Activated CD4-positive, alpha-beta T cell treated with anti-CD3 and anti-CD28 coated beads for 1 hour (primary cell): ENCODE data around the gene TMBIM1.

ENCODE experiments used
- DNase-seq: peaks from one replicate; pipeline ENCODE4 v3.0.0-alpha.2; 2020

The TMBIM1 gene, protein sequence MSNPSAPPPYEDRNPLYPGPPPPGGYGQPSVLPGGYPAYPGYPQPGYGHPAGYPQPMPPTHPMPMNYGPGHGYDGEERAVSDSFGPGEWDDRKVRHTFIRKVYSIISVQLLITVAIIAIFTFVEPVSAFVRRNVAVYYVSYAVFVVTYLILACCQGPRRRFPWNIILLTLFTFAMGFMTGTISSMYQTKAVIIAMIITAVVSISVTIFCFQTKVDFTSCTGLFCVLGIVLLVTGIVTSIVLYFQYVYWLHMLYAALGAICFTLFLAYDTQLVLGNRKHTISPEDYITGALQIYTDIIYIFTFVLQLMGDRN

DNA sequence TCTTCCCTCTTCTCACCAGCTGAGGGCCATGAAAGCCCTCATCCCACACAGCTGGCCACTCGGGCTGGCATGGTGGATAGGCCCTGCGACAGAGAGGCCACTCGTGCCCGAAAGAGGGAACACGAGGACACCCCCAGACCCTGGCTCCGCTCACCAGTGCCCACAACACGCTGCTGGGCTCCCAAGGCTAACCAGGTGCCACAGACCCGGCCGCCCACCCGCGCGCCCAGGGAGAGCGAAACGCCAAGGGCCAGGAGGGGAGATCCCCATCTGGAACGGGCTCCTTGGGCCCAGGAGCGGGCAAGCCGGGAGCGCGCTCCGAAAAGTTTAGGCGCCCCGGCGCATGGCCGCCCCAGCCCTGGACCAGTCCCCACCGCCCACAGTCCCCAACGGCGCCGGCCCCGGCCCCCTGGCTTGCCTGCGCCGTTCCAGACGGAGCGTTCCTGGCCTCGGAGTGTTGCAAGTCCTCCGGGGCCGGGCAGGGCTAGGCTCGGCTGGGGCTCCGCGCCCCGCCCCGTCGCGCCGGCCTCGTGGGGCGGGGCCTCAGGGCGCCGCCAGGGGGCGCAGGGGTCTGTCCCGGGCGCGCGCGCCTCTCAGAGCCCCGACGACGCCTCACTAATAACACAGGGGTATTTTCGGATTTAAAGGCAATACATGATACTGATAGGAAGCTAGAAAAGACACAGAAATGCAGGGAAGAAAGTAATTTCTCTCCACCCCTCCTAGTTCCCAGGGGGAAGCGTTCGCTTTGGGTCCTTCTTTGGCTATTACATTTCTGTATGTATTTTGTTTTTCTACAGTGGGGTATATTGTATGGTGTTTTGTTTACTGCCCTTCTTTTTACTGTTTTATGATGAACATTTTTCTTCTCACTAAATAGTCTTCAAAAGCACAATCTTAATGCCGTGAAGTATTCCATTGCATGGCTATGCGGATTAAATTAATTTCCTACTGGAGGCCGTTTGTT, at the start of gene TMBIM1:
Gene TMBIM1 (minus strand): TSS at position 456 of the 967 bp plus-strand sequence. CDS start 10,362 bp downstream, outside the sequence.
- peak; percentile 74 for DNase-seq

DNA sequence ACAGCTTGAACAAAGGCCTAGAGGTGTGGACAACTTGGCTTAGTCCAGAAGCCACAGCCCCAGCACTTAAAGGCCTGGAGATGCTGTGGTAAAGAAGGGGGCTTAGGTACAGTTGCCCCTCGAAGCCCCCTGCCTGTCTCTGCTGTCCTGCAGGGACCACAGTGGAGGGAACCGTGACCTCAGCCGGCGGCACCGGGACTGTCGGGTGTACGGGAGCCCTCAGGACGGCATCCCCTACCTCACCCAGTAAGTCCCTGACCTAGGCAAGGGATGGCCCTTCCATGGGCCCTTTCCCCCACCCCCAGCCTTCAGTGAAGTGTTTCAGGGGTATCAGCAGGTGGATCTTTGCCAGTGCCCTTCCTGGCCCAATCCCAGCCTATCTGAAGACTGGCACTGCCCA, 49.1 kb upstream of the TMBIM1 start:
- no peak for DNase-seq

DNA sequence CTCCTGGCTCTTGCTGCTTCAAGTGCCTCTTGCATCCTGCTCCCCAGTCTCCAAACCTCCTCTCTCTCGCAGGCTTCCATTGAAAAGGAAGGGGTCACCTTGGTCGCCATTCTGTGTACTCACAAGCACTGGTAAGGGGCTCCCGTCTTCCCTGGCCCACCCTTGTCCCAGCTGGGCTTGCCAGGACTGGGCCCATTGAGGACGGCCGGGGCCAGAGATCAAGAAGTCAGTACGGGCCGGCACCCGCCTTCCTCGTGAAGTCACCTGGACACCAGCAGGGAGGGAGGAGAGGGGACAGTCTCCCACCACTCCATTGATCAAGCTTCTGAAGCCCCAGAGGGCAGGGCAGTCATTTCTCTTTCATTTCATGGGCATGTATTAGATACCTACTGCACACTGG, 48.4 kb upstream of the TMBIM1 start:
- no peak for DNase-seq

DNA sequence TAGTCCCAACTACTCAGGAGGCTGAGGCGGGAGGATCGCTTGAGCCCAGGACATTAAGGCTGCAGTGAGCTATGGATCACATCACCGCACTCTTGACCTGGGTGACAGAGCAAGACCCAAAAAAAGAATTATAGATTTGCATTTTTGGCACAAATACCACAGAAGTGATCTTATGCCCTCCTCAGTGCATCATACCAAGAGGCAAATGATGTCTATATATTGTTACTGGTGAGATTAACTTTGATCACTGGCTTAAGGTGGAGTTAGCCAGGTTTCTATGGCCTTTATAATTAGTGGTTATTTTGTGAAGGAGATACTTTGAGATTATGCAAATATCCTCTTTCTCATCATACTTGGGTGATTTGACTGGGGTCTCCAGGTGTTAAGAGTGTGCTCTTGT, 42.2 kb upstream of the TMBIM1 start:
- DNase-seq, result no peak

DNA sequence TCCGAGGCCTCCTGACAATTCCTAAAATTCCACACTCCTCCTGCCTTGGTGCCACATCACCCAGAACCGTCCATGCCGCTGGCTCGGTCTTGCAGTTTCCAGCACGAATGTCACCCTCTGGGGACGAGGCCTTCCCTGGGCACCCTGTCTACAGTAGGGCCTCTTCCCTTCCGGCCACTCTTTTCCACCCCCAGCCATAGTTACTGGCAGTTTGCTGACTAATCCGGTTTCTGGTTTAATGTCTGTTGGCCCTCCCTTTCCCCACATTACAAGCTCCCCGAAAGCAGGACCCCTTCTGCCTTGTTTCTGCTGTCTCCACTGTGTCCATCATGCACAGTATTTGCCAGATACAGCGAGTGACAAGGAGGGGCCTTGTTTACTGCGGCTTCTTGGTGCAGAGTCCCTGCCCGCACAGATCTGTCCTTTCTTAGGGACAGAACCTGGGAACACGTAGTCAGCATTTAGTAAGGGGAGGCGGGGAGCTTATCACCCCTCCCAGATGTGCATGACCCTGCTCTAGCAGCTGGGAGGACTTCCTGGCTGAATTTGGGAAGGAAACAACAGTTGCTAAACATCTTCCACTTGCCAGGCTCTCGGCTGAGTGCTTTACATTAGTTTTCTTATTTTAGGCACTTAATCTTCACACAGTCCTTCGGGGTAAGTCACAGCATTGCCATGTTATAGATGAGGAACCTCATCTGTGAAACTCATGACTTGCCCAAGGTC, 40.8 kb upstream of the TMBIM1 start:
- DNase-seq, result no peak

DNA sequence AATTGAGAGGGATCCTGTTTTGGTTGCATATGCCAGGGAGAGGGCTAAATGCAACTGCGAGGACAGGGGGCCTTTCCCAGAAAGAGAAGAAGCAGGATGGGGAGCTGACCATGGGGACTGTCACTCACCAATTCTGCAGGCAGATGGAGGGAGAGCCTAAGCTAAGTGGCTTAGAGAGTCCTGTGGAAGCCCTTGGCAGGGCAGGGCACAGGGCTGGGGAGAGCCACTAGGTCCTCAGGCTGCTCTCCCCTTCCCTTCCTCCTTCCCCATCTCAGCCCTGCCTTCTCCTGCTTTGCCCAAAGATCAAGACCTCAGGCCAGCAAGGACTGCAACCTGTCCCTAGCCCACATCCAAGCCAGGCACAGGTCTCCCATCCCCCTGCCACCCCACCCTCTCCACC, 40.0 kb upstream of the TMBIM1 start:
- DNase-seq, result no peak

DNA sequence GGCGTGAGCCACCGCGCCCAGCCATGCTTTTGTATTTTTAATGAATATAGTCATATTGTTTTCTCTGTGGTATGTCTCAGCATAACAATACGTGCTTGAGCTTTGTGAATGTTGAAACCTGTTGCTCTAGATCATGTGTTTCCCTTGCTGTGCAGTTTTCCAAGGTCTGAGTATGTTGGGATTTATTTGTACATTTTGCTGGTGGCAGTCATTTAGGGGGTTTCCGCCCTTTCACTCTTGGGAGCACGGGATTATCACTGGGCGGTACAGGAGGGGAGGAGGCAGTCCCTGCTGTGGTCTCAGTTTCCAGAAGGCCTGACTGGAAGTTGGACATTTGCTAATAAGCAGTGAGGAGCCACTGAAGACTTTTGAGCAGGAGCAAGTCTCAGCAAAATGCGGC, 39.4 kb upstream of the TMBIM1 start:
- DNase-seq, result no peak

DNA sequence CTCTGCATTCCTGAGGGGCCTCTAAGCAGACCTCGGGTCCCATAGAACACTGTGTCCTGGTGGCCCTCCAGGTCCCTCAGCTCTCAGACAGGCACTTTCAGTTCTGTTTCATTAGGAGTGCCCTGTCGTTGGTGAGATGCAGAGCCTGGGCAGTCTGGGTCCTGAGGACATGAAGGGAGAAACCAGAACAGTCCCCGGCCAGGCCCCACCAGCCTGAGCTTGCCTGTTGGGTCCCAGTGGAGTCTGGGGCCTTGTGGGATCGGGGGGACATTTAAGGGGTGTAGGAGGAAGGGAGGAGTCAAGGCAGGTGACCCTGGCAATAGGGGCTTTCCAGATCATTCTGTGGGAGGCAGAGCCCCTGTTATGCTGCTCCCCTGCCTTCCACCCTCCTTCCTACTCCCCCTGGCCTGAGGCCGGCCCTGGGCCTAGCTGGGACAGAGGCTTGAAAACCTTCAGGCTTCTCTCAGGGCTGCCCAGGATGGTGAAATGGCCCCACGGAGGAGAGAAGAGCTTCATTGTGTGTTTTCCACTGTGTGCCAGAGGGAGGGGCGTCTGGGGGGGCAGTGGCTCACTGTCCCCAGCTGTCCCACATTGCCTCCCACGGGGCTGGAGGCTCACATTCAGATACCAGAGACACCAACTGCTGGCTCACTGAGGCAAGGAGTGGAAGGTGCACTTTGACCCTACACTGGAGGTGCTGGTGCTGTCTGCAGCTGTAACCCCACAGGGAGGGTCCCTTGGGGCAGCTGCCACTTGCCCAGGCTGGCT, 37.7 kb upstream of the TMBIM1 start:
- no peak for DNase-seq

DNA sequence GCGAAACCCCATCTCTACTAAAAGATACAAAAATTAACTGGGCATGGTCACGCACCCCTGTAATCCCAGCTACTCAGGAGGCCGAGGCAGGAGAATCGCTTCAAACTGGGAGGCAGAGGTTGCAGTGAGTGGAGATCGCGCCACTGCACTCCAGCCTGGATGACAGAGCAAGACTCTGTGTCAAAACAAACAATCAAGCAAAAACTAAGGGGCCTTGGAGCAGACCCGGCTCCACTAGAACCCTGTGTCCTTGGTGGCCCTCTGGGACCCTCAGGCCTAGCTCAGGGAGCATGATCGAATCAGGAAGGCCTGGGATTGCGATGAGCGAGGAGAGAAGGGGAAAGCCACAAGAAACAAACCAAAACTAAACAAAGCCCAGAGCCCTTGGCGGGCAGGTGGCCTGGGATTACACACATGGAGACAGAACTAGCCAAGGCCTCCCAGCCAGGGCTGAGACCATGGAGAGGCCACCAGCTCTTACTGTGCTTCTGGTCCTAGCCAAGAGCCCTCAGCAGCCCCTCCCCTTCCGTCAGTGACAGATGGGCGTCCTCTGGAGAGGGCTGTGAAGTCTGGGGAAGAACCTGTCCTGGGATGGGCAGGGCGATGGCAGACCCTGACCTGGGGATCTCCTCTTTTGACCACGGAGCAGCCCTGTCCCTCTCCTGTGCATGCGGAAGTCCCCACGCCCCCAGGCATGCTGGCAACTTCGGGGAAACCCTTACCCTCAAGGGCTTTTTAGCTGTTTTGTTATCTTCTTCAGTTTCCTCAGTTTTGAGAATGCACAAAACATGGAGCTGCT, 36.9 kb upstream of the TMBIM1 start:
- DNase-seq, result no peak

DNA sequence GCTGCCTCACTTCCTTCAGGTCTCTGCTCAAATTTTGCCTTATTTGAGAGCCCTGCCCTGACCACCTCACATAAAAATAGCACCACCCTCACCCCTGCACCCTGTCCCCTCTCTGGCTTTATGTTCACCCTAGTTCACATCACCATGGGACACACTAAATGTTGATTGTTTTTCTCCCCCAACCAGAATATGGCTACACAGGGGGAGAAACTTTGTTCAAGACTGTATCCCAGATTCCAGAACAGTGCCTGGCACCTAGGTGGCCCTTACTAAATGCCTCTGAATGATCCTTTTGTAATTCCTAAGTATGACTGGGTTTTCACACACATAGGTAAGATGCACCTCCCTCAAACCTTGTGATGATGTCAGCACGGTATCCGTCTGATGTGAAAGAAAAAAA, 36.0 kb upstream of the TMBIM1 start:
- no peak for DNase-seq

DNA sequence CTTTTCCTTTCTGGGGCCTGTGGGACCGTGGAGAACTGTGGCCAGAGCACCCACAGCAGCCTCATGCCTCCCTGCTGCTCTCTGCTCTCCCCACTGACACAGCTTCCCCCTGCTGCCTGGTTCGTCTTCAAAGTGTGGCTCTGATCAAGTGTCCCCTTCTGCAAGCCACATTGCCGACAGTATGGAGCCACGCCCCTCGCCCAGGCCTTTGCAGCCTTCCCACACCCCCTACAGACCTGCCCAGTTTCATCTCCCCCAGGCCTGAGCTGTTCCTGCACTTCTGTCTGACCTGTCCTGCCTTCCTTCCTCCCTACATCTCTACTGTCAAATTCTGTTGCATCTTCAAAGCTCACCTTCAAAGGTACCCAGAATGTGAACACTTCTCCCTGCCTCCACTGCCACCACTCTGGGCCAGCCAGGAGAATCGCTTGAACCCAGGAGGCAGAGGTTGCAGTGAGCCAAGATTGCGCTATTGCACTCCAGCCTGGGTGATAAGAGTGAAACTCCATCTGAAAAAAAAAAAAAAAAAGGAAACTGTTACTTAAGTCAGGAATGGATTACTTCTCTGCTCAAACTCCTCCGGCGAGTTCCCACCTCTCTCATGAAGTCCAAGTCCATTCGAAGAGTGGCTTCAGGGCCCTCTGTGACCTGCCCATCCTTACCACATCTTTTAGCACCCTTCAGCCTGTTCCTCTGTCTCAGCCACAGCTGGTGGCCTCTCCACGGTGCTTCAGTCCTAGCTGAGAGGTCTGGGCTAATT, 35.3 kb upstream of the TMBIM1 start:
- no peak for DNase-seq

DNA sequence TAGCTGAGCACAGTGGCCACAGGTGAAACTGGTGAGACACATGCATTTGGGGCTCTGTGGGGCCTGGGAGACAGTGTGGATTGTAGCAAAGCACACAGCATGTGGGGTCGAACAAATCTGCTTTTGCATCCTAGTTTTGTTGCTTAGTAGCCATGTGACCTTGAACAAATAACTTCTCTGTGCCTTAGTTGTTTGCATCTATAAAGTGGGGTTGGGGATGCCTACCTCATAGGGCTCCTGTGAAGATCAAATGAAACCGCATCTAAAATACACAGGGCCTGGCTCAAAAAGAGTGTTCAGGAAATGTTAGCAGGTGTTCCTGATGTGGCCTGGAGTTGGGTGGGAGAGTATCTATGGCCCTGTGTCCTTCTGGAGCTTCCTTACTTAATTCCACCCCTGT, 34.0 kb upstream of the TMBIM1 start:
- DNase-seq, result no peak

DNA sequence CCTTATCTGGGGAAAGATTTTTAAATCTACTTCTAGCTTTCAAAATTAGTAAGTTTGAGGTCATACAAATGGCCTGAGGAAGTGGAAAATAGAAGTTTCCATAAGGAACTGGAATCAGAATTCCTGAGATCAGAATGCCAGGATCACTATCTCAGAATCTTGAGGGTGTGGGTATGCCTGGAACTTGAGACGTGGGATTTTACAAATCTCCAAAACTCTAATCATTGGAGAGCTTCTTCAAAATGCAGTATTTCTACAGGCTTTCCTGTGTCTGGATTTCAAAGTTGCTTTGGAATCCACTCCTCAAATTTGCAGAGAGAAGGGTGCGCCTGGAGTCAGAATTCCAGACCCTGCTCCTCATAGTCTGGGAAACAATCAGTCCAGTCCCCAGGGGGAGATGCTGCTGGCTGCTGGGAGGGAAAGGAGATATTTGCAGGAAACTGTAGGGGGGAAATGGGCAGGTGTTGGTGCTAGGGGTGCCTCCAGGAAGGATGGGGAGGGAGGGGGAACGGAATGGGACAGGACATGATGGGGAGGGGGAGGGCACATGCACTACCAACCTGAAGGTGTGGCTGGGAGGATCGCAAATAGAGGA, 33.4 kb upstream of the TMBIM1 start:
- no peak for DNase-seq

DNA sequence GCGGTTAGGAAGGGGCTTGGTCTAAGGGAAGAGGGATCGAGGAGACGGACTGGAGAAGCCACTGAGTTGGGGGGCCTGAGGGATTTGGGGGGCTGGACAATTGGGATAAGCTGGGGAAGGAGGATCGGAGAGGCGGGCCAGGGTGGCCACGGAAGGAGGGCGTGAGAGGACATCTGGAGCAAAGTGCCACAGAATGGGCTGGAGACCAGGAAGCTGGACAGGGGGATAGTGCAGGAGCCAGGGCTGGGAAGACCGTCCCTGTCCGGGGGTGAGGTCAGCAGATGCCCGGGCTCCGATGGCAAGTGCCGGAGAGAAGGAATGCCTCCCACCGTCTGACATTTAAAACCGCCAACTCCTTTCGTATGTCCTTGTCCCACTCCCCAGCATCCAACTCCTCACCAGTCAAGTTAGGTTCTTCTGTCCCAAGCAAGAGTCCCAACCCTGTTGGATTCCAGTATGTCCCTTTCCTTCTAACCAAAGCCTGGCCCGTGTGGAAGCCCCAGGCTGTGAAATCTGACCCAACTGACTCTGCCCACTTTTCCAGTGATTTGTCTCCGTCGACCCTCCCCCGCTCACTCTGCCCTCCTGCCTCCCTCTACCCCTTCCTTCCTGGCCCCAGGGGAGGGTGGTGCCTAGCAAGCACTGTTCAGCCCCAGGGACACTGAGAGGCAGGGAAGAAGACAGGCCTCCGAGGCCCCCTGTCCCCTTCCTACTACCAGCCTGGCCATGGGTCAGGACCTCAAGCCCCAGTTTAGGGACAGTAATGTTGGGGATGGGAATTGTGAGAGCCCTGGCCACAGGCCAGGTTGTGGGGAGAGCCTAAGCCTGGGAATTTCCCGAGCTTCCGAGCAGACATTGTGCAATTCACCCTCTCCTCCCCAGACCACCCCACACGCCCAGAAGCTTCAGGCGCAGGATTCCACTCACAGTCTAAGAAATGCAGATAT, 31.5 kb upstream of the TMBIM1 start:
- no peak for DNase-seq

DNA sequence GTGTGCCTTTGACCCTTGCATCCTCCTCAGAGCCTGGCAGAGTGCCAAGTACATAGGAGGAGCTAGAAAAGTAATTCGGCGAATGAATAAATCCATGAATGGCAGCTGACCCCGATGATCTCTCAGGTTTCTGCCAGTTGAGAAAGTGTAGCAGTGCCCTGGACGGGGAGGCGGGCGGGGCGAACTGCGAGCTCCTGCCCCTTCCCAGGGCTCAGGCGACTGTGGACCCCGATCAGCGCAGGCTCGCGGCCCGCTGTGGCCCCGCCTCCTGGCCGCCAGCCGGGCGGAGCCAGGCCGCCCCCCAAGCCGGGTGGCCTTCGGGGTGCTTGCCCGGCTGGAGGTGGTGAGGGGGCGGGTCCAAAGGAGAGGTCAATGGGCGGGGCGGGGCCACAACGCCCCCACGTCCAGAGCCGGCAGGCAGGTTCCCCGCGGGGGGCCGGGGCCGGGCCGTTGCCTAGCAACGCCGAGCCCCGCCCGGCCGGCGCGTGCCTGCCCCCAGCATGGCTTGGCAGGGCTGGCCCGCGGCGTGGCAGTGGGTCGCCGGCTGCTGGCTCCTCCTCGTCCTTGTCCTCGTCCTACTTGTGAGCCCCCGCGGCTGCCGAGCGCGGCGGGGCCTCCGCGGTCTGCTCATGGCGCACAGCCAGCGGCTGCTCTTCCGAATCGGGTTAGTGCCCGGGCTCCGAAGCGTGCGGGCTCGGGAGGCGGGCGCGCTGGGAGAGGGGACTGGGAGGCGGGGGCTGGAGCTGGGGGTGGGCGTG, 30.6 kb upstream of the TMBIM1 start:
- peak; percentile 25 for DNase-seq

DNA sequence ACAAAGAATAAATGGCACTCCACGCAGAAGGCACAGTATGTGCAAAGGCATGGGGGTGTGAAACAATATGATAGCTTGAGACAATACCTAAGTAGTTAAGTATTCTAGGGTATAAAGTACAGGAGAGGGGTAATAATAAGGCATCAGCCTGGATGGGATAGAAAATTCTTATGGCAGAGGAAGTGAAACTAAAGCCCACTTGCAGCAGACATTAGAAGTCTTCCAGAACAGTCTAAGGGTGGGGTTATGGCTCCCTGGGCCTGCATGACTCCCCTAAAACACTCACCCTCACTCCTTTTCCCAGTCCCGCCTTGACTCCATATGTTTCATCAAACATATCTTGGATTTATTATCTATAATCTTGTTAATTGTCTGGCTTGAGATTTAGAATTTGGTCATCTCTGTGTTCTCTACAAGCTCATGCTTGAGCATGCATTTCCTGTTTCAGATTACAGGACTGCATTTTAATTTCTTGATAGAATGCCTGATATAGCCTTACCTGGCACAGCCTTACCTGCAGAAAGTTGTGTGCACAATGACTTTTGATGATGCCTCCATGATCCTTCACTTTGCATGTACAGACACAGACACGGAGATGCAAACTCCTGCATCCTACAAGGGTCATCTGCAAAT, 28.5 kb upstream of the TMBIM1 start:
- DNase-seq, result no peak

DNA sequence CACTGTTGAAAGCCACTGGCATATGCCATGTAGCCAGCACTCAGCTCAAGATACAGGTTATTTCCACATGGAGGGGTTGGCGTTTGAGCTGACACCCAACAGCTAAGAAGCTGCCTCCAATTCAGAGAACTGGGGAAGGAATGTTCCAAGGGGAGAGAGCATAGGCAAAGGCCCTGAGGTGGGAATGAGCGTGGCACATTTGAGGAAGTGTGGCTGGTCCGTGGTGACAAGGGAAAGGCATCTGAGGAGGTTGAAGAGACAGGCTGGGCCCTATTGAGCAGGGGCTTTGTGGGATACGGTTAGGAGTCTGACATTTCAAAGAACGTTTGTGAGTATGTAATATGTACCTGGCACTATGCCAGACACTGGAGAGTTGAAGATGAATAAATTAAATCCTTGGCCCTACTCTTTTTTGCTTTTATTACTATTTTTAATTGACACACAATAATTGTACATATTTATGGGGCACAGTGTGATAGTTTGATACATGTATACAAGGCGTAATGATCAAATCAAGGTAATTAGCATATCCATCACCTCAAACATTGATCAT, 27.6 kb upstream of the TMBIM1 start:
- no peak for DNase-seq

DNA sequence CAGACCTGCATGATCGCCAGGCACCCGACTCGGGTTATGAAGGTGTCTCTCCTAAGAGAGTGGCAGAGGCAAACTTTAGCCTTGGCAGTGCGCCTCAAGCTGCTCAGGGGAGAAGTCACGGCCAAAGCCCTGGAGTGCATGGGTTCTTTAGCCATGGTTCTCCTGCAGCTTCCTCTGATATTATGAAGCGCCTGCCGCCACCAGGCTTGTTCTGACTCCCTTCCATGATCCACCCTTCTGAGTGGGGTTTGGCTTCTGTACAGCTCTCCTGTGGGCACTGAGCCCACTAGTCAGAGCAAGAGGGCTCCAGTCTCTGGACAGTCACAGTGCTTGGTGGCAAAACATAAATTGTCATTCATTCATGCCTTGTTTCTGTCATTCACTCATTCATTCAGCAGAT, 25.9 kb upstream of the TMBIM1 start:
- no peak for DNase-seq
